Nephron (organoid): ENCODE measurements around the gene MYH4.

Experiments used
- H3K27ac Mint-ChIP-seq, 3 experiments: 2 replicates each; pipeline ENCODE4 v1.8.0; 2020; ENCODE audit warnings: mixed read lengths in 3 of 3, mild to moderate bottlenecking in 2 of 3, moderate library complexity in 1 of 3
- H3K27me3 Mint-ChIP-seq: 2 replicates; pipeline ENCODE4 v1.8.0; 2021; ENCODE audit warnings: low read depth, mild to moderate bottlenecking, moderate library complexity, mixed read lengths
- H3K36me3 Mint-ChIP-seq: 2 replicates; pipeline ENCODE4 v1.8.0; 2020; ENCODE audit warnings: low read depth, mixed read lengths
- H3K4me1 Mint-ChIP-seq: 2 replicates; pipeline ENCODE4 v1.8.0; 2020; ENCODE audit warnings: mixed read lengths
- H3K4me3 Mint-ChIP-seq, 3 experiments: 2 replicates each; pipeline ENCODE4 v1.8.0; 2020; ENCODE audit warnings: mild to moderate bottlenecking in 3 of 3, mixed read lengths in 3 of 3, moderate library complexity in 2 of 3
- H3K9me3 Mint-ChIP-seq: 2 replicates; pipeline ENCODE4 v1.8.0; 2020; ENCODE audit warnings: mixed read lengths
- CTCF ChIP-seq, 3 experiments: fragments of 200-600 bp; sonication (generic); IDR thresholded peaks; one replicate each; pipeline ENCODE4 v1.5.0; 2021; ENCODE audit warnings: antibody characterized with exemption in 3 of 3; ENCODE audit not compliant: unreplicated experiment in 3 of 3

MYH4 gene

GRCh38 chr17:10512856-10513255, 43.5 kb upstream of the MYH4 start:
- Mint-ChIP-seq H3K4me1 (no peaks in the 10 kb centered on the region), H3K4me3 (no peak overlapping the region), H3K36me3 (no peaks in the 10 kb centered on the region), H3K9me3 (no peaks in the 10 kb centered on the region), H3K27ac (no peak overlapping the region), H3K27me3 (no peaks in the 10 kb centered on the region)
- no peak for TF ChIP-seq CTCF (IDR thresholded peaks at IDR 0.05; ENCODE audit: unreplicated experiment in 3 of 3)

GRCh38 chr17:10499950-10500349, 30.6 kb upstream of the MYH4 start:
- Mint-ChIP-seq H3K9me3 (peaks cover 2% of the 10 kb centered on the region), H3K4me1 (no peaks in the 10 kb centered on the region), H3K27ac (no peak overlapping the region), H3K27me3 (no peaks in the 10 kb centered on the region), H3K36me3 (no peaks in the 10 kb centered on the region), H3K4me3 (no peak overlapping the region)
- TF ChIP-seq CTCF (IDR thresholded peaks at IDR 0.05; ENCODE audit: unreplicated experiment in 3 of 3) = no peak

GRCh38 chr17:10492004-10492403, 22.6 kb upstream of the MYH4 start:
- Mint-ChIP-seq H3K4me3 (no peak overlapping the region), H3K36me3 (no peaks in the 10 kb centered on the region), H3K27me3 (no peaks in the 10 kb centered on the region), H3K4me1 (no peaks in the 10 kb centered on the region), H3K9me3 (peaks cover 31% of the 10 kb centered on the region), H3K27ac (no peak overlapping the region)
- no peak for TF ChIP-seq CTCF (IDR thresholded peaks at IDR 0.05; ENCODE audit: unreplicated experiment in 3 of 3)

- Mint-ChIP-seq H3K9me3 (peaks cover 49% of the 10 kb centered on the region), H3K27ac (no peak overlapping the region), H3K27me3 (no peaks in the 10 kb centered on the region), H3K36me3 (no peaks in the 10 kb centered on the region), H3K4me3 (no peak overlapping the region), H3K4me1 (no peaks in the 10 kb centered on the region)
- TF ChIP-seq CTCF (IDR thresholded peaks at IDR 0.05; ENCODE audit: unreplicated experiment in 3 of 3) = no peak
Observed at GRCh38 chr17:10482252-10482651, 12.9 kb upstream of the MYH4 start.

- peaks cover 11% of the 10 kb centered on the region for H3K9me3 Mint-ChIP-seq
- no peaks in the 10 kb centered on the region for H3K4me1 Mint-ChIP-seq
- no peaks in the 10 kb centered on the region for H3K27me3 Mint-ChIP-seq
- no peaks in the 10 kb centered on the region for H3K36me3 Mint-ChIP-seq
- no peak overlapping the region for H3K4me3 Mint-ChIP-seq
- H3K27ac Mint-ChIP-seq = no peak overlapping the region
- TF ChIP-seq CTCF (IDR thresholded peaks at IDR 0.05; ENCODE audit: unreplicated experiment in 3 of 3) = no peak
Observed at GRCh38 chr17:10477701-10478100, 8.3 kb upstream of the MYH4 start.

GRCh38 chr17:10474536-10474935, 5.2 kb upstream of the MYH4 start:
- TF ChIP-seq CTCF (IDR thresholded peaks at IDR 0.05; ENCODE audit: unreplicated experiment in 3 of 3) = no peak
- no peak overlapping the region for H3K27ac Mint-ChIP-seq

More at GRCh38 chr17:10474536-10474935, 5.2 kb upstream of the MYH4 start:
- Mint-ChIP-seq H3K4me3 (no peak overlapping the region), H3K36me3 (no peaks in the 10 kb centered on the region), H3K9me3 (no peaks in the 10 kb centered on the region), H3K27me3 (no peaks in the 10 kb centered on the region), H3K4me1 (no peaks in the 10 kb centered on the region)
